GM18520 (cell line): ENCODE data around the gene INPP5A.

ENCODE experiments used
- ATAC-seq: cut with Tn5 transposase; IDR thresholded peaks from one replicate; pipeline ENCODE4 v1.9.1; 2021; ENCODE audit not compliant: unreplicated experiment

The INPP5A gene

GRCh38 chr10:132534391-132535064, 3.1 kb upstream of the INPP5A start:
- no peak for ATAC-seq

GRCh38 chr10:132535065-132535651, 2.4 kb upstream of the INPP5A start:
- no peak for ATAC-seq

- peak; percentile 1 for ATAC-seq
Observed at GRCh38 chr10:132536241-132536876, 1.2 kb upstream of the INPP5A start.

GRCh38 chr10:132536877-132537683, 507 bp upstream of the INPP5A start:
- ATAC-seq = peak; percentile 74

GRCh38 chr10:132538031-132538789, 623 bp downstream of the INPP5A start:
- no peak for ATAC-seq

- no peak for ATAC-seq
Observed at GRCh38 chr10:132538790-132539421, 1.3 kb downstream of the INPP5A start.

GRCh38 chr10:132539431-132539839, 1.8 kb downstream of the INPP5A start:
- ATAC-seq = no peak

GRCh38 chr10:132539894-132540293, 2.3 kb downstream of the INPP5A start:
- no peak for ATAC-seq

- ATAC-seq = no peak
Observed at GRCh38 chr10:132540456-132540855, 2.9 kb downstream of the INPP5A start.

GRCh38 chr10:132541129-132541528, 3.5 kb downstream of the INPP5A start:
- ATAC-seq = no peak

GRCh38 chr10:132541601-132542011, 4.0 kb downstream of the INPP5A start:
- no peak for ATAC-seq

- no peak for ATAC-seq
Observed at GRCh38 chr10:132542086-132542775, 4.6 kb downstream of the INPP5A start.

- no peak for ATAC-seq
Observed at GRCh38 chr10:132542819-132543218, 5.2 kb downstream of the INPP5A start.

GRCh38 chr10:132543916-132544743, 6.5 kb downstream of the INPP5A start:
- ATAC-seq = no peak

GRCh38 chr10:132544744-132545658, 7.4 kb downstream of the INPP5A start:
- ATAC-seq = no peak

- no peak for ATAC-seq
Observed at GRCh38 chr10:132545659-132546367, 8.2 kb downstream of the INPP5A start.
